ENCODE measurements around the gene GAPDHS.
A peak's percentile ranks its signal among the peaks of the same experiment; 100 is the strongest.

Gene GAPDHS

GRCh38 chr19:35533201-35533821, at the start of gene GAPDHS:
Gene GAPDHS, plus strand, starts transcription at chr19:35533456. Its CDS starts 72 bp downstream, at chr19:35533528.
- DNase-seq (ENCODE audit: low read depth): no peak

GRCh38 chr19:35484252-35485036, 48.8 kb upstream of the GAPDHS start:
- no peak for DNase-seq (ENCODE audit: low read depth)

- DNase-seq (ENCODE audit: low read depth): no peak
Observed at GRCh38 chr19:35486268-35486708, 47.0 kb upstream of the GAPDHS start.

GRCh38 chr19:35487656-35488182, 45.5 kb upstream of the GAPDHS start:
- no peak for DNase-seq (ENCODE audit: low read depth)

- no peak for DNase-seq (ENCODE audit: low read depth)
Observed at GRCh38 chr19:35488677-35489076, 44.6 kb upstream of the GAPDHS start.

GRCh38 chr19:35490364-35490763, 42.9 kb upstream of the GAPDHS start, which contains the start of gene KRTDAP:
Gene KRTDAP, minus strand, starts transcription at chr19:35490464. Its CDS starts 22 bp downstream, at chr19:35490442.
- DNase-seq (ENCODE audit: low read depth): no peak

- no peak for DNase-seq (ENCODE audit: low read depth)
Observed at GRCh38 chr19:35491836-35492360, 41.4 kb upstream of the GAPDHS start.

GRCh38 chr19:35493971-35494370, 39.3 kb upstream of the GAPDHS start:
- DNase-seq (ENCODE audit: low read depth): no peak

- peak; percentile 29 for DNase-seq (ENCODE audit: low read depth)
Observed at GRCh38 chr19:35495107-35496064, 37.9 kb upstream of the GAPDHS start.

GRCh38 chr19:35497406-35497805, 35.9 kb upstream of the GAPDHS start:
- no peak for DNase-seq (ENCODE audit: low read depth)

- DNase-seq (ENCODE audit: low read depth): no peak
Observed at GRCh38 chr19:35498220-35498619, 35.0 kb upstream of the GAPDHS start.

GRCh38 chr19:35498984-35499527, 34.2 kb upstream of the GAPDHS start:
- no peak for DNase-seq (ENCODE audit: low read depth)

- DNase-seq (ENCODE audit: low read depth): no peak
Observed at GRCh38 chr19:35500611-35501010, 32.6 kb upstream of the GAPDHS start.

- peak; percentile 9 for DNase-seq (ENCODE audit: low read depth)
Observed at GRCh38 chr19:35501684-35502083, 31.6 kb upstream of the GAPDHS start.

GRCh38 chr19:35502751-35503150, 30.5 kb upstream of the GAPDHS start:
- DNase-seq (ENCODE audit: low read depth): no peak

- DNase-seq (ENCODE audit: low read depth): no peak
Observed at GRCh38 chr19:35506011-35506410, 27.2 kb upstream of the GAPDHS start.

GRCh38 chr19:35507561-35507960, 25.7 kb upstream of the GAPDHS start:
- no peak for DNase-seq (ENCODE audit: low read depth)

GRCh38 chr19:35508129-35508528, 25.1 kb upstream of the GAPDHS start:
- DNase-seq (ENCODE audit: low read depth): no peak

- DNase-seq (ENCODE audit: low read depth): no peak
Observed at GRCh38 chr19:35509018-35509652, 24.1 kb upstream of the GAPDHS start.

- no peak for DNase-seq (ENCODE audit: low read depth)
Observed at GRCh38 chr19:35509861-35510625, 23.2 kb upstream of the GAPDHS start.
